Measurements from ENCODE around the gene PPTC7.

GRCh38 chr12:110566993-110567392 is 16.1 kb downstream of the PPTC7 start:
- TF ChIP-seq POLR2A (IDR thresholded peaks at IDR 0.05): no peak
- TF ChIP-seq POLR2AphosphoS5 (IDR thresholded peaks at IDR 0.05): no peak
- TF ChIP-seq, protein P1, sequence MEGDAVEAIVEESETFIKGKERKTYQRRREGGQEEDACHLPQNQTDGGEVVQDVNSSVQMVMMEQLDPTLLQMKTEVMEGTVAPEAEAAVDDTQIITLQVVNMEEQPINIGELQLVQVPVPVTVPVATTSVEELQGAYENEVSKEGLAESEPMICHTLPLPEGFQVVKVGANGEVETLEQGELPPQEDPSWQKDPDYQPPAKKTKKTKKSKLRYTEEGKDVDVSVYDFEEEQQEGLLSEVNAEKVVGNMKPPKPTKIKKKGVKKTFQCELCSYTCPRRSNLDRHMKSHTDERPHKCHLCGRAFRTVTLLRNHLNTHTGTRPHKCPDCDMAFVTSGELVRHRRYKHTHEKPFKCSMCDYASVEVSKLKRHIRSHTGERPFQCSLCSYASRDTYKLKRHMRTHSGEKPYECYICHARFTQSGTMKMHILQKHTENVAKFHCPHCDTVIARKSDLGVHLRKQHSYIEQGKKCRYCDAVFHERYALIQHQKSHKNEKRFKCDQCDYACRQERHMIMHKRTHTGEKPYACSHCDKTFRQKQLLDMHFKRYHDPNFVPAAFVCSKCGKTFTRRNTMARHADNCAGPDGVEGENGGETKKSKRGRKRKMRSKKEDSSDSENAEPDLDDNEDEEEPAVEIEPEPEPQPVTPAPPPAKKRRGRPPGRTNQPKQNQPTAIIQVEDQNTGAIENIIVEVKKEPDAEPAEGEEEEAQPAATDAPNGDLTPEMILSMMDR (IDR thresholded peaks at IDR 0.05): no peak
- no peak for TF ChIP-seq EP300 (IDR thresholded peaks at IDR 0.05)

Measured in sigmoid colon (tissue), 4 donors.